HG03196 (cell line): ENCODE measurements around the gene NIPBL.
"Not testable (repeated sequence)": the region's sequence is repeated elsewhere in the genome, so short reads cannot be mapped to it uniquely, and the experiment has no call there.

Experiments used
- ATAC-seq: cut with Tn5 transposase; IDR thresholded peaks from one replicate; pipeline ENCODE4 v1.9.1; 2021; ENCODE audit not compliant: unreplicated experiment

The NIPBL gene, protein sequence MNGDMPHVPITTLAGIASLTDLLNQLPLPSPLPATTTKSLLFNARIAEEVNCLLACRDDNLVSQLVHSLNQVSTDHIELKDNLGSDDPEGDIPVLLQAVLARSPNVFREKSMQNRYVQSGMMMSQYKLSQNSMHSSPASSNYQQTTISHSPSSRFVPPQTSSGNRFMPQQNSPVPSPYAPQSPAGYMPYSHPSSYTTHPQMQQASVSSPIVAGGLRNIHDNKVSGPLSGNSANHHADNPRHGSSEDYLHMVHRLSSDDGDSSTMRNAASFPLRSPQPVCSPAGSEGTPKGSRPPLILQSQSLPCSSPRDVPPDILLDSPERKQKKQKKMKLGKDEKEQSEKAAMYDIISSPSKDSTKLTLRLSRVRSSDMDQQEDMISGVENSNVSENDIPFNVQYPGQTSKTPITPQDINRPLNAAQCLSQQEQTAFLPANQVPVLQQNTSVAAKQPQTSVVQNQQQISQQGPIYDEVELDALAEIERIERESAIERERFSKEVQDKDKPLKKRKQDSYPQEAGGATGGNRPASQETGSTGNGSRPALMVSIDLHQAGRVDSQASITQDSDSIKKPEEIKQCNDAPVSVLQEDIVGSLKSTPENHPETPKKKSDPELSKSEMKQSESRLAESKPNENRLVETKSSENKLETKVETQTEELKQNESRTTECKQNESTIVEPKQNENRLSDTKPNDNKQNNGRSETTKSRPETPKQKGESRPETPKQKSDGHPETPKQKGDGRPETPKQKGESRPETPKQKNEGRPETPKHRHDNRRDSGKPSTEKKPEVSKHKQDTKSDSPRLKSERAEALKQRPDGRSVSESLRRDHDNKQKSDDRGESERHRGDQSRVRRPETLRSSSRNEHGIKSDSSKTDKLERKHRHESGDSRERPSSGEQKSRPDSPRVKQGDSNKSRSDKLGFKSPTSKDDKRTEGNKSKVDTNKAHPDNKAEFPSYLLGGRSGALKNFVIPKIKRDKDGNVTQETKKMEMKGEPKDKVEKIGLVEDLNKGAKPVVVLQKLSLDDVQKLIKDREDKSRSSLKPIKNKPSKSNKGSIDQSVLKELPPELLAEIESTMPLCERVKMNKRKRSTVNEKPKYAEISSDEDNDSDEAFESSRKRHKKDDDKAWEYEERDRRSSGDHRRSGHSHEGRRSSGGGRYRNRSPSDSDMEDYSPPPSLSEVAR (N-terminal part only)

DNA sequence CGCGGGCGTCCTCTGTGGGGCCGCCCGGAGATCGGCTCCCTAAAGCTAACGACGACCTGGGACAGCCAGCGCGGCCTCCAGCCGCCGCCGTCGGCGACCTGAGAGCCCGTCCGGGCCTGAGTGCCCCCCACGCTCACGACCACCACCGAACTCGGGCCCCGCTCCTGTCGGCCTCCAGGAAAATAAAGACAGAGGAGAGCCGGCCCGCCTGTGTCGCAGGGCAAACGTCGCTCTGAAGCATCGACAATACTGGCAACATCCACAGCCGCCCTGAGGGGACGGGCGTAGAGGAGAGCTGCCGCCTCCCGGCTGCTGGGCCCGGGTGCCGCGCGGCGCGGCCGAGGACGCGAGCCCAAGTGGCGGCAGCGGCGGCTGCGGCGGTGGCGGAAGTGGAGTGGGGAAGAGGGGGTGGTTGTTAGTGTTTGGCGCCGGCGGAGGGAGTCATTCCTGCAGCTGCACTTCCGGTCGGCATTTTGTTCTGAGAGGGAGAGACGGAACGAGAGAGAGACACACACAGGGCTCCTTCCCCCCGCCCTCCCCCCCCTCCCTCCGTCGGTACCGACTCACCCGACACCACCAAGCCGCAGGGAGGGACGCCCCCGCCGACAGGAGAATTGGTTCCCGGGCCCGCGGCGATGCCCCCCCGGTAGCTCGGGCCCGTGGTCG is at the start of gene NIPBL:
NIPBL (plus strand) TSS at position 471 of the 666 bp plus-strand sequence. CDS start 76,928 bp downstream, outside the sequence.
- ATAC-seq, result peak; percentile 62

DNA sequence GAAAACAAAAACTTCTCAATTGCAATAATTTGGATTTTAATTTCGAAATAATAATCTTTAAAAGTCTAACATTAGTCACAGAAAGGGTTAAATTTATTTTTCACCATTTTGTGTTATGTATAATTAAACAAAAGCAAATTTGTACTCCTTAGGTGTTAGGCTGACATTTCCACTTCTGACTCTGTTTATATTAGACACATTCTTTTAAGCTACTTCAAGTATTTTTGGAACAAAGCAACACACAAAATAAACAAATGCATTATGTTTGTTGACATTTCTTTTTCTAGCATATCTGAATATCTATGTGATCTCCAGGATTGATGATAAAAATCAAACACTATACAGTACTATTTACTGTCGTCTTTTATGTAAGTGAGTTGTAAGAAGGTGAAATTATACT is 44.3 kb upstream of the NIPBL start:
- no peak for ATAC-seq

DNA sequence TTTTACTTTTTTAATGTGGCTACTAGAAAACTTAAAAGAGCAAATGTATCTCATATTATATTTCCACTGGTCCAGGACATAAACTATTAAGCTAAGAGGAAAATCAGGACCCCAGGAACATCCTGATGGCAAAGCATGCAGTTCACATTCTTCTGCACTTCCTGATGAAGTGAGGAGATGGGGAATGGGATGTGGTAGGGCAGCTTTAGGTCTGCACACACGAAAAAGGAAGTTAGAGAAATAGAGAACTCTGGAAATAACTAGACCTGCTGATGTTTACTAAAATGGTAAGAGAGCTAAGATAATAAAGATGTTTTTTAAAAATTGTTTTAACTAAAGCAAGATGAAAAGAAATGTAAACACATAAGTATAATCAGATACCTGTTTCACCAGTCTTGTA is 39.7 kb upstream of the NIPBL start:
- no peak for ATAC-seq

- no peak for ATAC-seq
Measured at GRCh38 chr5:36839489-36840476, 36.8 kb upstream of the NIPBL start.

DNA sequence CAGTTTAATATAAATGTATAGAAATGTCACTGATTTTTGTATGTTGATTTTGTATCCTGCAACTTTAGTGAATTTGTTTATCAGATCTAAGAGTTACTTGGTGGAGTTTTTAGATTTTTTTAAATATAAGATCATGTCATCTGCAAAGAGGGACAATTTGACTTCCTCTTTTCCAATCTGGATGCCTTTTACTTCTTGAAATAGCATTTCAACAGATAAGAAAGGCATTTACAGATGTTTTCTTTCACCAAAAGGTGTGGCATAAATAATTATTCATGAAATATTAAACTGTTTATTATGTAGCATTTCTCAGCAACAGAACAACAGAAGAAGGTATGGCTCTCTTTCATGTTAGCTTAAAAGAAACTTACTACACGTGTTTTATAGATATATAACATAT is 34.9 kb upstream of the NIPBL start:
- ATAC-seq, result no peak

DNA sequence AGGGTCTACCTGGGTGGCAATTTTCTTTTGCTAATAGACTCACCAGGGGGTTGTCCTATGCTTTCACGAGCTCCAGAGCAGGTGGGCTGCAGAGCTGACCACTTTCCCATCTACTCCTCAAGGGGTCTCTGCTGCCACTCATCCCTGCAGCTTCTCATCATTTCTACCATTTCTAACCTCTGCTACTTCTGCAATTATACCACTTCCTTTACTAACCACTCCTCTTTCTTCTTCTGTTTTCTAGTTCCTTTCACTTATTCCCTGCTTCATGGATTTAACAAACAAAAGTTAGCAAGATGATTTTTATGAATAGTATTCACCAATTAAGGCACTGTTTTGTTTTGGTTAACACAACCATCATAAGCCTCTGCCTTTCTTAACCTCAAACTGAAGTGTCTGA is 34.5 kb upstream of the NIPBL start:
- ATAC-seq, result no peak

DNA sequence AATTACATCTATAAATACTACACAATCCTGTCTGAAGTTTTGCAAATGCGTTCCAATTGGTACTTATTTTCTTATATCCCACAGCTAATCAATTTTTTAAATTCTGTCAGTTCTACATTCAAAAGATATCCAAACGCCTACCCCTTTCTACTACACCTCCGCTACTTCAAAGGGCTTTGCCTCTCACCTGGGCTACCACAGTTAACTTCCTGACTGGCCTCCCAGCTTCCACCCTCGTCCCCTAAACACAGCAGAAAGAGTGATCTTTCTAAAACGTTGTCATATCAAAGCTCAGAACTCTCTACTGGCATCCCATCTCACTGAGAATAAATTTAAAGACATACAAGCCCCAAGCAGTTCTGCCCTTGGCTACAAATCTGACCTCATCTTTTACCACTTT is 32.3 kb upstream of the NIPBL start:
- ATAC-seq, result no peak

- ATAC-seq, result not testable (repeated sequence)
Measured at GRCh38 chr5:36848545-36848944, 28.0 kb upstream of the NIPBL start.

DNA sequence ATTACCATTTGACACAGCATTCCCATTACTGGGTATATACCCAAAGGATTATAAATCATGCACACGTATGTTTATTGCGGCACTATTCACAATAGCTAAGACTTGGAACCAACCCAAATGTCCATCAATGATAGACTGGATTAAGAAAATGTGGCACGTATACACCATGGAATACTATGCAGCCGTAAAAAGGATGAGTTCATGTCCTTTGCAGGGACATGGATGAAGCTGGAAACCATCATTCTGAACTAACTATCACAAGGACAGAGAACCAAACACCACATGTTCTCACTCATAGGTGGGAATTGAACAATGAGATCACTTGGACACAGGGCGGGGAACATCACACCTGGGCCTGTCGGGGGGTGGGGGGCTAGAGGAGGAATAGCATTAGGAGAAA is 23.7 kb upstream of the NIPBL start:
- not testable (repeated sequence) for ATAC-seq

DNA sequence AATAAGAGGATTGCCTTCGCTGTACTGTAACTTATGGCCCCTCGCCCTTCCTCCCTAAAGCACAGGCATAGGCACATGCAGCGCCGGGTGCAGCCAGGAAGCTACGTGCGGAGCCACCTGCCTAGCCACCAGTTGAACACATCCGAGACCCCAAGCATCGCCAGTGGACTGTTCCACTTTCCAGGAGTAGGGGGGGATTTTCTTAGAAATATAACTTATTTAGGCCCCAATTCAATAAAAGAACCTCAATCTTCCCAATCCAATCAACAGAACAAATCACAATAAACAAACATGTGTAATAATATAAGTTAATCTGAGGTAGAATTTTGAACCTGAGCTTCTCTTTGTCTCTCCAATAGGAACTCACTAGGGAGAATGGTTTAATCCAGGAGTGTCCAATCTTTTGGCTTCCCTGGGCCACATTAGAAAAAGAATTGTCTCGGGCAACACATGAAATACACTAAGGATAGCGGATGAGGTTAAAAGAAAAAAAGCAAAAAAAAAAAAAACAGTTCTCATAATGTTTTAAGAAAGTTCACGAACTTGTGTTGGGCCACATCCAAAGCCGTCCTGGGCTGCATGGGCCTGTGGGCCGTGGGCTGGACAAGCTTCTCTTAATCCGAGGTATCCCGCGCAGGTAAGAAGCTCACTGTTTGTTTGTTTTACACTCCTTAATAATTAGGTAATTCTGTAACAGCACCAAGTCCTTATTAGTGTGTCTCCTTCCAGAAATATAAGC is 22.0 kb upstream of the NIPBL start:
- no peak for ATAC-seq

DNA sequence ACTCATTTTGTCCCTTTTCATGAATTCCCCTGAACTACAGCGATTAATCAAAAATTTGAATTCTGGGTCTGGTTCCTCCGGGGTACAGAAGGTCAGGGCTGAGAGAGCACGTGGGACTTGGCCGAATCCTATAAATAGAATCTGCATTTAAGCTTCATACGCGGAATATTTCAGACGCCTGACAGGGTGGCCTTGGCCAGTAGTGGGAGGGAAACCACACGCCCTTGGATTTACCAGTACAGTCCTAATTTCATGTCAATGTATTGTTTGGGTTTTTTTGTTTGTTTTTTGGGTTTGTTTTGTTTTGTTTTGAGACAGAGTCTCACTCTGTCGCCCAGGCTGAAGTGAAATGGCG is 21.5 kb upstream of the NIPBL start:
- ATAC-seq, result no peak

DNA sequence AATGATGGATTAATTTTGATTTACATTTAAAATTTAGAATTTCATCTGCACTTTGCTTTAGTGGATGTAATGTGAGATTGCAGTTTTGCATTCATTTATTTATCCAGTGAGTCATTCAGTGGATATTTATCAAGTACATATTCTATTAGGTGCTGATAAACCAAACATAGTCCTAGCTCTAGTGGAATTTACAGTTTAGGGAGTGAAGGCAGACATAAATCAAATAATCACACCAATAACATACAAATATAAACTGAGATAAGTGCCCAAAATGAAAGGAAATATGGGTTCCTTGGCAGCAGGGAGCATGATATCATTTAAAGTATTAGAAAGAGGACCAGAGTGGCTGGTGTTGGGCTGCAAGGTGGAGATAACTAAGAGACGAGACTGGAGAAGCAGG is 14.7 kb upstream of the NIPBL start:
- ATAC-seq, result no peak

- ATAC-seq, result peak; percentile 66
Measured at GRCh38 chr5:36870399-36871040, 6.0 kb upstream of the NIPBL start.

DNA sequence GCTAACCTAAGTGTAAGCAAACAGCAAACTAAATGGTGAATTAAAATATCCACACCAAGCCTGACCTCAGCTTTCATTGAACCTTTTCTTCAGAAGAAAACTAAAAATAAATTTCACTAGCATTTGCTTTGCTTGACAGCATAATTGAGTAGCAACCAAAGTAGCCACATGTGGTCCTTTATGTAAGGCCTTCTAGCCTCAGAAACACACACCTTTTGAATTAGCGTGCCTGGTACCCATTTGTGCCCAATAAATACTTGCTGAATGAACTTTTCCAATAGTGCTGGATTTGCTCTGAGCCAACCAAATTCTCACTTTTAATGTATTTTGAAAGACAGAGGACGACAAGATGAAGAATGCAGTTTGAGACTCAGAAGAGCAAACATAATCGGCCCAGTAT is 2.1 kb upstream of the NIPBL start:
- ATAC-seq, result no peak

- no peak for ATAC-seq
Measured at GRCh38 chr5:36875051-36875789, 1.3 kb upstream of the NIPBL start.

DNA sequence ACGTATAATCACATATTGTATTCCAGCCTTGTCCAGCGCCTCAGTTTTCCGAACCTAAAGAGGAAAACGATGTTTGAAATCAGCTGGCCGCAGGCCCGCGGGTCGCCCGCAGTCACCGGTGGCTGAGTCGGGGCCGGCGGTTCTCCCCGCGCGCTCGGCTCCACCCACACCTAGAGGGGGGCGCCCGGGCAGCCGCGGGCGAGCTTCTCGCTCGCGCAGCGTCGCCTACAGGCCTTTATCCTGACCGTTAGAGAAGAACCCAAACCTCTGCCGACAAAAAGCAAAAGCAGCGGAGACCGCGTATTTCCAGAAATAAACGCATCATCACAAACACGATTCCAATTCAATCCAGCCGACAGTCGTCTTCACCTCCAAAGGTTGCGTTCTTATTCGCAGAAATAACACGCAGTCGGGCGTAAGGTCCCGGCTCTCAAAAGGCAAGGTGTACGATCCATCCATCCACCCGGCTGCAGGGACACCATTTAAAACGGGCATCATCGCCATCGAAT is 725 bp upstream of the NIPBL start:
- ATAC-seq, result peak; percentile 58

- peak; percentile 10 for ATAC-seq
Measured at GRCh38 chr5:36876965-36877666, 547 bp downstream of the NIPBL start.
